HG03575 (cell line): ENCODE measurements around the gene FDXACB1.
A peak's percentile ranks its signal among the peaks of the same experiment; 100 is the strongest.

Source experiments
- ATAC-seq: cut with Tn5 transposase; IDR thresholded peaks from one replicate; pipeline ENCODE4 v1.9.1; 2021; ENCODE audit not compliant: unreplicated experiment, insufficient number of reproducible peaks, low FRiP score; ENCODE audit errors: extremely low read depth

The FDXACB1 gene

DNA sequence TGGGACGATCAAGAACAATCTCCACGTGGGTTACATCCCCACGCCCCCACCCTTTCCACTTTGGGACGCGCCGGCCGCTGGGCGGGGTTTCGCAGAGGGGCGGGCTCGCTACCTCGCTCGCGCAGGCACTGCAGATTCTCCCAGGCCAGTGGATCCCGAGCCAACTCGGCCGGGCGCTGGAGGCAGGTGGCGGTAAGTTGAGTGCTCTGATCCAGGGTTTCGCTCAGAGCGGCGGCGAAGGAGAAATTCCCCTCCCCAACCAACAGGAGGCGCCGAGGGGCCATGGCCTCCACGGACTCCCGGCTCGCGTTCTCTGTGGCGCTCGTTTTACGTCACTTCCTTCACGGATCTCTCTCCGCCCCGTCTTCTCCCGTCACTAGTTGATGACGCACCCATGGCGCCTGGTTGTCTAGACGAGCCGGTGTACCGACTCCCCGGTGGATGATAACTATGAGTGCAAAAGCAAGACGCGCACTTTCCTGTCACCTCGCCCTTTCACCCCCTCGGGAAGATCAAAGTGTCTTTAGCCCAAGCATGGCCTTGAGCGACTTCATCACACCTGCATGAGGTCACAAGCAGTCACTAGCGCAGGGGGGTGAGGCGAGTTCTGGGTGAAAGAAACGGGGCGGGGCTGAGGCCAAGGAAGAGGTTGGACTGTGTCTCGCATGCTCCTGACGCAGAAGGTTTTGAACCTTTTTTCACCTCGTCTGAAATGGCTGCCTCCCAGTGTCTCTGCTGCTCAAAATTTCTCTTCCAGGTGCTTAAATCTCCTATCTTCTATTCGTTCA lies at the start of gene FDXACB1, which contains the start of gene CFAP68:
FDXACB1 (minus strand) TSS at position 317 of the 788 bp plus-strand sequence; CDS start at position 284, 33 bp downstream.
CFAP68 (plus strand) TSS at position 693 of the 788 bp plus-strand sequence; CDS start at position 713, 20 bp downstream.
- peak; percentile 74 for ATAC-seq

DNA sequence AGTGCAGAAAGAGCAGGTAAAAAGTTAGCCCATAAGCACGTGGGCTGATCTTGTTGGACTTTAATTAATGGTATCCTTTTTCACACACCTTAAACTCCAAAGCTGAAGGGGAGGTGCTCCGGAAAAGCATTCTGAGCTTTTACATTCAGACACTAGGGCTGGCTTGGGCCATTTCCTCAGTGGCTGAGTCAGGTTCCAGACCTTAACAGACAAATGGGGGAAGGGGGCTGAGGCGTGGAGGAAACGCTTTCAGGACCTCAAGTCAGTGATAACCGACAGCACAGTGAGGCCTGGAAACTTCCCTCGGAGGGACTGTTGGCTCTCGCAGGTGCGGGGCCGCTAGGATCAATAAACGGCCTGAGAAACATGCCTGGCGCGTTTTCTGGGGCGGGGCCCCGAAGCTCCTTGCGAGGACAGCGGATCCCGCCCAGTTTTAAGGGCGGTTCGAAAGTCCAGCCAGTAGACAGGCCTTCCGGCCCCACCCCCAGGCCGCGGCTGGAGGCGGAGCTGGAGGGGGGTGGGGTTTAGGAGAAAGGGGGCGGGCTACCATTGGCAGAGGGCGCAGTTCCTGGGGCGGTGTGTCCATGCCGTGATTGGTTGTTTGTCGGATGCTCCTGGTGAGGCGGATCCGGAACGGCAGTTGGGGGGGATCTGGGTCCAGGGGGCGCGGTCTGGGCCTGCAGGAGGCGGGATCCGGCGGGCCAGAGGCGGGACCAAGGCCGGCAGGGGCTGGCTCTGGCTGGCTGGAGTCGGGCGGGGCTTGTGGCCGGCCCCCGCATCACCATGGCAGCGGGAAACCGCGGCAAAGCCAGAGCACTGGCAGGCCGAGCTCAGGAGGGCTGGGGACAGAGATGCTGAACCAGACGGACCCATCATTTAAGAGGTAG lies 47.8 kb upstream of the FDXACB1 start:
- ATAC-seq = peak; percentile 50

DNA sequence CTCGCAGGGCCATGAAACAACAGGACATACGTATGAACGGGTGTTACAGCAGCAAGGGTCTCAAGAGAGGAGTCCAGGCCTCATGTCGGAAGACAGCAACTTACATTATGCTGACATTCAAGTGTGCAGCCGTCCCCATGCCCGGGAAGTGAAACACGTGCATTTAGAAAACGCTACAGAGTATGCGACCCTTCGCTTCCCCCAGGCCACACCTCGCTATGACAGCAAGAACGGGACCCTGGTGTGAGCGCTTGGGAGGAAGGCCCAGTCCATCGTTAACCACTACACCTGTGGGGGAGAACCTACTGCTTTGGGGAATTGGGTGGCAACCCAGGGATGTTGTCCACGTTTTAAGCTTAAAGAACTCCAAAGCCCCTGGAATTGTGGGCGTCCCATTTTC lies 47.0 kb upstream of the FDXACB1 start:
- no peak for ATAC-seq

DNA sequence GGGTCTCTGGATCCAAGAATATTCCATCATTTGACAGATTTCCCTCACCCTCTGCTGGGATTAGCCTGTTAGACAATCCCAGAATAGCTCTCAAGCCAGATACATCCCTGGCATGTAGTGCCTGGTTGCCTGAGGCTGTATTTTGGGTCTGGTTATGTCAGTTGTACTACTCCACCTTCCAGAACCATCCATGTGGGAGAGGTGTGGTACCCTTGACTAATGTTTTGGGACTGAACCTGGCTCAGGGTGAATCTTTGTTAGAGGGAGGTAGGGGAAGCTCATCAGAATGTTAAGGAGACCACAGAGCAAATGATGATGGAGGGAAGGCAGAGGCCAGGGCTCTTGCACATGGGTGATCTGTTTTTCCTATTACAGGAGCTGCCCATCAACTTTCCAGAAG lies 45.0 kb upstream of the FDXACB1 start:
- no peak for ATAC-seq

DNA sequence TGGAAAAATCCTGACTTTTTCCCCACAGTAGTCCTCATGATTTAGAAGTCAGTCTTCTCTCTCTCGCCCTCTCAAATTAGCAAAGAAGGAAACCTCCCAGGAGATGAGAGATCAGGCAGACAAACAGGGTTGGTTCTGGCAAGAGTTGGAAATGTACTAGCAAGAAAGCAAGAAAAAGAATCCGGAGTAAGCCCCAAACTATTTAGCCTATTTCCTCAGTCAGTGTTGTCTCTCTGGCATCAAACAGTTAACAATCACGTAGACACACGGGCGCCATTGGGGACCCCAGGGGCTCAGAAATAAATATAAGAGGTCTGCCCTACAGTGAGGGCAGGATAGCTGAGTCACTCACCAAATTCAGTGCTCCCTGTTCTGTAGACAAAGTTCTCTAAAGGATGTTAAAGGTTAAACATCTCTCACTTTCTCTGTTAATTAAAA lies 44.4 kb upstream of the FDXACB1 start:
- ATAC-seq = no peak

- no peak for ATAC-seq
Measured at GRCh38 chr11:111922803-111923202, 43.8 kb upstream of the FDXACB1 start.

DNA sequence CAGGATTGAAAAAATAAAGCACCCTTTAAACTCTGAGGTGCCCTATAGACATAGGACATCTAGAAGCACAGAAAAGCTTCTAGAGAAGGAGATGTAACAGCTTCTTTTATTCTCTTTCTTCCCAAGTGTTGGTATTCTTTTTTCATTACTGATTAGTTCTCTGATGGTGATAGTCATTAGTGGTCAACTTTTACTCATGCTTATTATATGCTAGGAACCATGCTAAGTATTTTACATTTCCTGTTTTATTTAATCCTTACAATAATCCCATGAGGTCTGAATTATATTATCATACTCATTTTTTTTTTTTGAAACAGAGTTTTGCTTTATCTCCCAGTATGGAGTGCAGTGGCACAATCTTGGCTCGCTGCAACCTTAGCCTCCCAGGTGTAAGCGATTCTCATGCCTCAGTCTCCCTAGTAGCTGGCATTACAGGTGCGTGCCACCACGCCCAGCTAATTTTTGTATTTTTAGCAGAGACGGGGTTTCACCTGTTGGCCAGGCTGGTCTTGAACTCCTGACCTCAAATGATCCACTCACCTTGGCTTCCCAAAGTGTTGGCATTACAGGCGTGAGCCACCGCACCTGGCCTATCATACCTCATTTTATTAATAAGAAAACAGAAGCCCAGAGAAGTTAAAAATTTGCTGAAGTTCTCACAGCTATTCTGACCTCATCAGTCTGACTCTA lies 42.7 kb upstream of the FDXACB1 start:
- no peak for ATAC-seq

DNA sequence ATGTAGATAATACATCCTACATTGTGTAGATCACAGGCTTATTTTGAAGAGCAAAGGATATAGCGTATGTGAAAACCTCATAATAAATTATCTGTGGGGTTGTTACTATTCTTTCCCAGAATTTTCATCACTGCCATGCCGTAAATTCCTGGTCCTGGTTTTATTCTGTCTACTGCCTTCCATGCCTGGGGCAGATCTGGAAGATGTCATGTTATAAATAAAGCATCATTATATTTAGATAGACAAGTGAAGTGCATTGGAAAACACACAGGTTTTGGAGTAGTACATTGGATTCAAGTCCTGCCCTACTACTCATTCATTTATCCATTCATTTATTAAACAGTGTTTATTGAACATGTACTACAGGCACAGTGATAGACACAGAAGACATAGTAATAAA lies 41.9 kb upstream of the FDXACB1 start:
- no peak for ATAC-seq

DNA sequence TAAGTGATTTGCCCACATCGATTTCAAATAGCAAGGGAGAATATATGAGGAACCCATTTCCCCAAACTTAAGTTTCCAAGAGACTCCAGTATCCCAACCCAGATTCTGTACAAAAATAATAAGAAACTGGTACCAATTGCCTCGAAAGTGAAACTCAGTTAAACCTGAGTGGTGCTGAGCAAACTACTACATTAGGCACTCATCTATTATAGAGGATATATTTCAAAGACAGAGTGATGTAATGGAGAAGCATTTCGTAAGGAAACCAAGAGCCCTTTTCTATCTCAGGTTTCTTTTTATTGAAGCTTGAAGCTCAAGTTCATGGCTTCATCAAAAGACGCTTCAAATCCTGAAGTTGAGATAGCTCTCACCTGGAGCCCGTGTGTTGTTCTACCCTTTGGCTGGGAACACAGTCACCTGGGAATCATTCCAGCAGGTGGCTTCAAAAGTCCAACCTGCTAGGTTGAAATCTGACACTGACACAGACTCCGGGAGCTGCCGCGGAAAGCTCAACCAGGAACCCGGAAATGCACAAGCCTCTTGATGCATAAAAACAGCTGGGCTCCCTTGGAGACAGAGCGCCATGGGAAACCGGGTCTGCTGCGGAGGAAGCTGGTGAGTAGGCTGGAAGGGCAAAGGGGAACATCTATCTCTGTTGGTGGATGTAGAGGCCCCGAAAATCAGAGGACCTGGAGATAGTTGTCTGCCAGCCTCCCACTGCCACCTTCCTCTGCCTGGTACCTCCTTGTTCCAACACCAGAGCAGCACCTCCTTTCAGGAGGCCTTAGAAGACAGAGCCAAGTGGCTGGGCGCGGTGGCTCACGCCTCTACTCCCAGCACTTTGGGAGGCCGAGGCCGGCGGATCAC lies 39.7 kb upstream of the FDXACB1 start, which contains the start of gene C11orf52:
C11orf52 (plus strand) TSS at position 524 of the 867 bp plus-strand sequence; CDS start at position 584, 60 bp downstream.
- ATAC-seq = no peak

DNA sequence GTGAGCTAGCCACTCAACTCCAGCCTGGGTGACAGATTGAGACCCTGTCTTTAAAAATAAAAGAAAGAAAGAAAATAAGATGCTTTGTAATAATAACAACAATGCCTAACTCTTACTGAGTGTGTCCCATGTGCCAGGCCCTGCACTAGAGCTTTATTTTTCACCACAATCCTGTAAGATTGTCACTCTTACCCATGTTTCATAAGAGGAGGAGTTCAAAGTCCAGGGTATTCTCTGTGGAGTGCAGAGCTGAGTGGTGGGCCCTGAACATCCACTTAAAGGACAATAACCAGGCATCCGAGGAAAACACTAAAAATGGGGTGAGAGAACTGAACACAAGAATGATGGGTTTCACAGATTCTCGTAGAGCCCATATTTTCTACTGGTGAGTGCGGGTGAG lies 38.8 kb upstream of the FDXACB1 start:
- ATAC-seq = no peak

GRCh38 chr11:111917312-111917711 lies 38.3 kb upstream of the FDXACB1 start:
- ATAC-seq = no peak

- no peak for ATAC-seq
Measured at GRCh38 chr11:111916768-111917167, 37.8 kb upstream of the FDXACB1 start.

DNA sequence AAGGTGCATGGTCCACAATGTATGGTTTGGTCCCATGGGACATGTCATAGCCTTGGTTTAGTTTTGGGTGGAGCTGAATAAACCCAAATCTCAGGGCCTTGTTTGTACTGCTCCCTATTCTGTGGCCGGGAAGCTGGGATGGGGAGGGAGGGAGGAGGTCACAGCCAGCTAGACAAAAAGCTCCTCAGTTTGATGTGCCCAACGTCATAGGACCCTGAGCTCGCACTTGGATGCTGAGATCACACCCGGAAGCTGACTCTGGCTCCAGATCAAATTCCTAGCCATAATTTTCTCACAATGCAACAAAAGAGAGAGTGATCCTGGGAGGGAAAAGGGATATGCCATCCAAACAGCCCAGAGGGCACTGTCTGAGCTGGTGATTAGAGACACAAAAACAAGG lies 35.0 kb upstream of the FDXACB1 start:
- no peak for ATAC-seq

DNA sequence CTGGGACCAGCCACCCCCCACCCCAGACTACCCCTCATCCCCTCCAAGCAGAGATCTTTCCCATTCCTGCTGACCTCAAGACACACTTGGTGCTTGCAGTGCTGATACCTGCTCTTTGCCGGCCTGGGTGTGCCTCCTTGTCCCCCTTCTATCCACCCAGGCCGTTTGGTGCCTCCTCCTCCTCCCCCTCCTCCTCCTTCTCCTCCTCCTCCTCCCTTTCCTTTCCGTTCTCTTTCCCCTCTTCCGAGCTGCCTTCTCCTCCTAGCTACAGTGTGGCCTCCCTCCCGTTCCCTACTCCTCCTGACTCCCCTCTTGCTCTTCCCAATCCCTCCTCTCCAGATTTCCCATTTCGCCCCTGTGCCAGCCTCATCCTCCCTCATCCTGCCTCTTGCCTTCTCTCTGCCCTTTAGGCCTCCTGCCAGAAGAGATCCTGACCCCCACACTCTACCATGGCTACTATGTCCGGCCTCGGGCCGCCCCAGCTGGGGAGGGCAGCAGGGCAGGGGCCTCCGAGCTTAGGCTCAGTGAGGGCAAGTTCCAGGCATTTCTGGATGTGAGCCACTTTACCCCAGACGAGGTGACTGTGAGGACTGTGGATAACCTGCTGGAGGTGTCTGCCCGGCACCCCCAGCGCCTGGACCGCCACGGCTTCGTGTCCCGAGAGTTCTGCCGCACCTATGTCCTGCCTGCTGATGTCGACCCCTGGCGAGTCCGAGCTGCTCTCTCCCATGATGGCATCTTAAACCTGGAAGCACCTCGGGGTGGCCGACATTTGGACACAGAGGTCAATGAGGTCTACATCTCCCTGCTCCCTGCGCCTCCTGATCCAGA lies 34.3 kb upstream of the FDXACB1 start:
- no peak for ATAC-seq

- no peak for ATAC-seq
Measured at GRCh38 chr11:111912535-111912934, 33.6 kb upstream of the FDXACB1 start, which contains the start of gene HSPB2. HSPB2 (plus strand) TSS chr11:111912734; CDS start chr11:111912830, 96 bp downstream.

DNA sequence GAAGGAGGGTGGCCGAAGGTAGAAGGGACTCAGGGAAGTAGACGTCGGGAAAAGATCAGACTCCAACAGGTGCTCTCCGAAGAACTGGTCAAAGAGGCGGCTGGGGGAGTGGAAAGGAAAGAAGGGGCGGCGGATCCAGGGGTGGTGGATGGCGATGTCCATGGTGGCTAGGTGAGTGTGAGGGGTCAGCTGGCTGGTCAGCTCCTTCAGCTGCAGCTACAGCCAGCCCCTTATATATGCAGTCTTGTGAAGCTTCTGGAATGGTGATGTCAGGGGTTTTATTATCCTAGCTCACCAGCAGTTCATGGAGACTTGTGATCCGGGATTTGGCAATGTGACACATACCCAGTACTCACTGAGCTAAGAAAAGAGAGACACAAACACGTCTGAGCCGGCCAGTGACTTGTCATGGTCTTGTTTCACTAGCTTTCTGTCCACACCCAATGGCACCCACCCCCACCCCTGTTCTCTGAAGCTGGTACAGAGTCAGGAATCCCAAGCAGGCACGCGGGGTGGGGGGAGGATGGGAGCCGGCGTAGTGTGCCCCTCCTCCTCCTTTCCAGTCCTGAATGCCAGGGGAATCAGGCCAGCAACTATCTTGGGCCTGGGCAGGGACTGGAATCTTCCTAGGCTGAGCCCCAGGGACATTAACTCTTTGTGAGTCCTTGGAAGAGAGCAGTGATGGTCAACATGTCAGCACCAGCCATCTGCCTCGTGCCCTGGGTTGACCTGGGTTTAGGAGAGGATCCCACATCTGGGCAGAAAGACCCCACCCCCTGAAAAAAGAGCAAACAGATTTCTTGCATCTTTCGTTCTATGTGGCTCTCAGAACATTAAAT lies 32.8 kb upstream of the FDXACB1 start, which contains the start of gene CRYAB:
CRYAB (minus strand) TSS at position 208 of the 839 bp plus-strand sequence; CDS start at position 162, 46 bp downstream.
- no peak for ATAC-seq
